ENCODE data around the gene PPP1R37. TPM values are rescaled to one million over a fixed set of nuclear protein-coding genes. Genes with fewer than 3 reads are reported as not detected.

The PPP1R37 gene
- polyA plus RNA-seq, 1 donor from 2014 or later = 53.7 TPM

GRCh38 chr19:45152504-45153338 is 59.7 kb downstream of the PPP1R37 start:
- H3F3A ChIP-seq (ENCODE audit: insufficient read depth, low read length, poor library complexity, severe bottlenecking) = no peaks in the 10 kb centered on the region
- no peaks in the 10 kb centered on the region for H3K79me2 ChIP-seq (replicated peaks; ENCODE audit: insufficient read depth, low read length)
- H3K9me3 ChIP-seq (ENCODE audit: low read length) = no peaks in the 10 kb centered on the region
- peaks cover 24% of the 10 kb centered on the region for H3K27me3 ChIP-seq (ENCODE audit: insufficient read depth, low read depth, low read length)
- H3K4me3 ChIP-seq (ENCODE audit: low read length) = peak overlapping the region; percentile 43
- H2AFZ ChIP-seq (ENCODE audit: low read depth, low read length) = no peak overlapping the region
- no peak overlapping the region for H3K4me2 ChIP-seq (ENCODE audit: low read length)
- TF ChIP-seq EZH2 (IDR thresholded peaks at IDR 0.05; ENCODE audit: borderline replicate concordance, insufficient read depth, low read length, poor library complexity, severe bottlenecking) (no peak), RAD21 (conservative IDR thresholded peaks at IDR 0.05) (no peak), REST (IDR thresholded peaks at IDR 0.05; ENCODE audit: borderline replicate concordance) (no peak), EP300 (conservative IDR thresholded peaks at IDR 0.05; ENCODE audit: poor library complexity, severe bottlenecking) (no peak), MXI1 (conservative IDR thresholded peaks at IDR 0.05; ENCODE audit: poor library complexity, severe bottlenecking) (peak; percentile 56)
- TF ChIP-seq, protein P1, sequence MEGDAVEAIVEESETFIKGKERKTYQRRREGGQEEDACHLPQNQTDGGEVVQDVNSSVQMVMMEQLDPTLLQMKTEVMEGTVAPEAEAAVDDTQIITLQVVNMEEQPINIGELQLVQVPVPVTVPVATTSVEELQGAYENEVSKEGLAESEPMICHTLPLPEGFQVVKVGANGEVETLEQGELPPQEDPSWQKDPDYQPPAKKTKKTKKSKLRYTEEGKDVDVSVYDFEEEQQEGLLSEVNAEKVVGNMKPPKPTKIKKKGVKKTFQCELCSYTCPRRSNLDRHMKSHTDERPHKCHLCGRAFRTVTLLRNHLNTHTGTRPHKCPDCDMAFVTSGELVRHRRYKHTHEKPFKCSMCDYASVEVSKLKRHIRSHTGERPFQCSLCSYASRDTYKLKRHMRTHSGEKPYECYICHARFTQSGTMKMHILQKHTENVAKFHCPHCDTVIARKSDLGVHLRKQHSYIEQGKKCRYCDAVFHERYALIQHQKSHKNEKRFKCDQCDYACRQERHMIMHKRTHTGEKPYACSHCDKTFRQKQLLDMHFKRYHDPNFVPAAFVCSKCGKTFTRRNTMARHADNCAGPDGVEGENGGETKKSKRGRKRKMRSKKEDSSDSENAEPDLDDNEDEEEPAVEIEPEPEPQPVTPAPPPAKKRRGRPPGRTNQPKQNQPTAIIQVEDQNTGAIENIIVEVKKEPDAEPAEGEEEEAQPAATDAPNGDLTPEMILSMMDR (IDR thresholded peaks at IDR 0.05; ENCODE audit: poor library complexity, severe bottlenecking) = no peak
- no peaks in the 10 kb centered on the region for H4K20me1 ChIP-seq (ENCODE audit: insufficient read depth)
- no peak overlapping the region for H3K27ac ChIP-seq (ENCODE audit: low read length)
- H3K9ac ChIP-seq (ENCODE audit: low read length) = no peak overlapping the region
- H3K9me2 ChIP-seq (ENCODE audit: insufficient read depth, low read length) = no peaks in the 10 kb centered on the region
- no peaks in the 10 kb centered on the region for H3K36me3 ChIP-seq (ENCODE audit: insufficient read depth, low read length)

DNA sequence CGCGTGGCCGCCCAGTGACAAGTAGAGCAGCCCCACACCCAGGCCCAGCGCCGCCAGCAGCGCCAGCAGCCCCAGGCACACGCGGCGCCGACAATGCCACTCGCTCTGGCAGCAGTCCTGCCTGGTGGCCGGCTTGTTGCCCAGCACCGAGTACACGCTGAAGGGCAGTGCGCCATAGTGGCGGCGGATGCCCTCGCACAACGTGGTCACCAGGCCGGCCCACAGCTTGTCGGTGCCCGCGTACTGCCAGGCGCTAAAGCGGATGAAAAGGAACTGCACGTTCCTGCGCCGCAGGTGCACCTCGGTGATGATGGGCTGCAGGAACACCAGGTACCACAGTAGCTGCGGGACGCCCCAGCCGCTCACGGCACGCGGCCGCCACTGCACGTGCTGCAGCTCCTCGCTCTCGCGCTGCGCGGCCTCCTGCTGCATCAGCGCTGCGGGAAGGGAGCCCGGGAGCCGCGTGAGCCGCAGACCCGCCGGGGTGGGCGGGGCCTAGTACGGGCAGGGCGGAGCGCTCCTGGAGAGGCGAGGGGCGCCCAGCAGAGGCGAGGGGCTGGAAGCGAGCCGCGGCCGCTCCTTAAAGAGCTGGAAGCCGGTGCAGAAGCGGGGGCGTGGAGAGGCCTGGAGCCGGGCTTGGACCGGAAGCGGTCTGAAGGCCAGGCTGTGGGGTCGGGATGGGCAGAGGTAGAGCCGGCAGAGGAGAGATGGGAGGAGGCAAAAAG is 60.5 kb downstream of the PPP1R37 start:
- H3K79me2 ChIP-seq (replicated peaks; ENCODE audit: insufficient read depth, low read length) = no peaks in the 10 kb centered on the region
- no peak overlapping the region for H3K4me2 ChIP-seq (ENCODE audit: low read length)
- H3K36me3 ChIP-seq (ENCODE audit: insufficient read depth, low read length) = no peaks in the 10 kb centered on the region
- peak overlapping the region; percentile 31 for H3K9ac ChIP-seq (ENCODE audit: low read length)
- H3K27me3 ChIP-seq (ENCODE audit: insufficient read depth, low read depth, low read length) = peaks cover 24% of the 10 kb centered on the region
- peak; percentile 78 for TF ChIP-seq MXI1 (conservative IDR thresholded peaks at IDR 0.05; ENCODE audit: poor library complexity, severe bottlenecking)
- no peak for TF ChIP-seq RAD21 (conservative IDR thresholded peaks at IDR 0.05)
- TF ChIP-seq POLR2AphosphoS5 (IDR thresholded peaks at IDR 0.05) = no peak
- H3K9me3 ChIP-seq (ENCODE audit: low read length) = no peaks in the 10 kb centered on the region
- H4K20me1 ChIP-seq (ENCODE audit: insufficient read depth) = no peaks in the 10 kb centered on the region
- peak overlapping the region; percentile 58 for H3K4me3 ChIP-seq (ENCODE audit: low read length)
- H3K27ac ChIP-seq (ENCODE audit: low read length) = no peak overlapping the region
- no peak overlapping the region for H2AFZ ChIP-seq (ENCODE audit: low read depth, low read length)
- no peaks in the 10 kb centered on the region for H3F3A ChIP-seq (ENCODE audit: insufficient read depth, low read length, poor library complexity, severe bottlenecking)
- H3K9me2 ChIP-seq (ENCODE audit: insufficient read depth, low read length) = no peaks in the 10 kb centered on the region
